Gastrocnemius medialis (tissue), 4 donors: Measurements from ENCODE around the gene EFCAB3.
"Not testable (repeated sequence)": the region's sequence is repeated elsewhere in the genome, so short reads cannot be mapped to it uniquely, and the experiment has no call there.

ENCODE experiments used
- POLR2A ChIP-seq, 2 donors: fragments of 450-650 bp; IDR thresholded peaks; one replicate each; pipeline ENCODE4 v1.6.1; 2017; ENCODE audit warnings: antibody characterized with exemption in 2 of 2, mild to moderate bottlenecking in 2 of 2, moderate library complexity in 2 of 2
- TF ChIP-seq, protein P1 (sequence below), 5 experiments: fragments of 450-650 bp in 3 of 5; fragments of 200-600 bp in 2 of 5; sonication (generic) in 2 of 5; IDR thresholded peaks in 4 of 5; conservative IDR thresholded peaks in 1 of 5; 1 replicate in 4 of 5; 2 replicates in 1 of 5; pipeline ENCODE4 v1.5.1; 2016 to 2019; ENCODE audit warnings: antibody characterized with exemption in 5 of 5, mild to moderate bottlenecking in 3 of 5, moderate library complexity in 3 of 5

GRCh38 chr17:62435251-62435650, 54.9 kb downstream of the EFCAB3 start:
- not testable (repeated sequence) for TF ChIP-seq POLR2A (IDR thresholded peaks at IDR 0.05)
- TF ChIP-seq, protein P1, sequence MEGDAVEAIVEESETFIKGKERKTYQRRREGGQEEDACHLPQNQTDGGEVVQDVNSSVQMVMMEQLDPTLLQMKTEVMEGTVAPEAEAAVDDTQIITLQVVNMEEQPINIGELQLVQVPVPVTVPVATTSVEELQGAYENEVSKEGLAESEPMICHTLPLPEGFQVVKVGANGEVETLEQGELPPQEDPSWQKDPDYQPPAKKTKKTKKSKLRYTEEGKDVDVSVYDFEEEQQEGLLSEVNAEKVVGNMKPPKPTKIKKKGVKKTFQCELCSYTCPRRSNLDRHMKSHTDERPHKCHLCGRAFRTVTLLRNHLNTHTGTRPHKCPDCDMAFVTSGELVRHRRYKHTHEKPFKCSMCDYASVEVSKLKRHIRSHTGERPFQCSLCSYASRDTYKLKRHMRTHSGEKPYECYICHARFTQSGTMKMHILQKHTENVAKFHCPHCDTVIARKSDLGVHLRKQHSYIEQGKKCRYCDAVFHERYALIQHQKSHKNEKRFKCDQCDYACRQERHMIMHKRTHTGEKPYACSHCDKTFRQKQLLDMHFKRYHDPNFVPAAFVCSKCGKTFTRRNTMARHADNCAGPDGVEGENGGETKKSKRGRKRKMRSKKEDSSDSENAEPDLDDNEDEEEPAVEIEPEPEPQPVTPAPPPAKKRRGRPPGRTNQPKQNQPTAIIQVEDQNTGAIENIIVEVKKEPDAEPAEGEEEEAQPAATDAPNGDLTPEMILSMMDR (IDR thresholded peaks at IDR 0.05 in 4 of 5, conservative IDR thresholded peaks at IDR 0.05 in 1 of 5): not testable (repeated sequence)
